A549 (cell line): ENCODE results near the gene RIMBP2. TPM values are rescaled to one million over a fixed set of nuclear protein-coding genes. Genes with fewer than 3 reads are reported as not detected.

Experiments used
- ATAC-seq, 2 experiments: fragments of 200-7000 bp in 1 of 2; fragments of >200 bp in 1 of 2; cut with Nextera tagmentation in 1 of 2; cut with Tn5 transposase in 1 of 2; 3 replicates each; pipeline versions ENCODE4 v1.8.0 to v1.9.1; 2018 to 2020; ENCODE audit warnings: mild to moderate bottlenecking in 1 of 2, moderate library complexity in 1 of 2
- CTCF ChIA-PET: fragments of 300-600 bp; sonication (Branson Sonifier 250); formaldehyde crosslinking; extraction: SDS; loops from one replicate; lab custom pipeline; 2021; ENCODE audit warnings: antibody characterized with exemption, inconsistent platforms; lab: Yijun Ruan, JAX
- POLR2A ChIA-PET: fragments of 350-600 bp; formaldehyde crosslinking; extraction: SDS; loops from one replicate; lab custom pipeline; 2021; ENCODE audit warnings: antibody characterized with exemption, inconsistent platforms; lab: Yijun Ruan, JAX
- DNase-seq, 2 experiments: peaks; one replicate each; pipeline versions ENCODE4 v3.0.0 to v3.0.0-alpha.2; 2011 to 2016; ENCODE audit warnings: low read depth in 1 of 2, low spot score in 1 of 2
- FAIRE-seq: peaks from 2 replicates; lab custom pipeline; 2011; peaks lifted over from hg19 to GRCh38; lab: Jason Lieb, UNC
- H3K27ac ChIP-seq, 2 experiments: fragments of >200 bp; sonication (Bioruptor Twin); formaldehyde crosslinking; 3 replicates each; pipeline ENCODE4 v1.5.1; 2016 to 2017
- H3K4me1 ChIP-seq: fragments of >200 bp; sonication (Bioruptor Twin); formaldehyde crosslinking; 3 replicates; pipeline ENCODE4 v1.6.1; 2016
- H3K4me2 ChIP-seq: fragments of >200 bp; sonication (Bioruptor Twin); formaldehyde crosslinking; 3 replicates; pipeline ENCODE4 v1.6.1; 2016
- H3K4me3 ChIP-seq: fragments of >200 bp; sonication (Bioruptor Twin); formaldehyde crosslinking; 3 replicates; pipeline ENCODE4 v1.5.1; 2016
- H3K9me3 ChIP-seq: fragments of >200 bp; sonication (Bioruptor Twin); formaldehyde crosslinking; 3 replicates; pipeline ENCODE4 v1.6.1; 2016
- BHLHE40 ChIP-seq: IDR thresholded peaks from 2 replicates; pipeline ENCODE4 v1.6.1; 2012; ENCODE audit warnings: low read depth, low read length, inconsistent platforms
- CEBPB ChIP-seq, 2 experiments: fragments of >200 bp in 1 of 2; sonication (Bioruptor Twin) in 1 of 2; formaldehyde crosslinking in 1 of 2; IDR thresholded peaks; 2 replicates each; pipeline ENCODE4 v1.6.1; 2012 to 2016
- CHD2 ChIP-seq: fragments of 150-350 bp; IDR thresholded peaks from 2 replicates; pipeline ENCODE4 v1.6.1; 2014; ENCODE audit warnings: low read length; ENCODE audit not compliant: partially characterized antibody
- EP300 ChIP-seq, 2 experiments: fragments of >200 bp; sonication (Bioruptor Twin); formaldehyde crosslinking; IDR thresholded peaks; 2 replicates in 1 of 2; 3 replicates in 1 of 2; pipeline ENCODE4 v1.6.1; 2016 to 2017
- FOSL2 ChIP-seq, 2 experiments: fragments of 450-650 bp in 1 of 2; fragments of >200 bp in 1 of 2; sonication (Bioruptor Twin) in 1 of 2; formaldehyde crosslinking; IDR thresholded peaks; 2 replicates each; pipeline versions ENCODE4 v1.5.0 to v1.6.1; 2016 to 2020; ENCODE audit warnings: mild to moderate bottlenecking in 1 of 2, moderate library complexity in 1 of 2
- HES2 ChIP-seq: fragments of >200 bp; sonication (Bioruptor Twin); formaldehyde crosslinking; IDR thresholded peaks from 2 replicates; pipeline ENCODE4 v1.6.1; 2016
- HMGXB4 ChIP-seq: fragments of 250-450 bp; sonication (Bioruptor Pico); IDR thresholded peaks from 2 replicates; pipeline ENCODE4 v1.5.0; 2021; ENCODE audit warnings: mild to moderate bottlenecking, moderate library complexity, borderline replicate concordance
- HOXA7 ChIP-seq: fragments of 250-450 bp; sonication (Bioruptor Pico); IDR thresholded peaks from 2 replicates; pipeline ENCODE4 v1.5.0; 2020; ENCODE audit warnings: mild to moderate bottlenecking, moderate library complexity
- KDM5A ChIP-seq: fragments of 200-600 bp; sonication (generic); IDR thresholded peaks from 2 replicates; pipeline ENCODE4 v1.6.1; 2016; ENCODE audit warnings: antibody characterized with exemption, mild to moderate bottlenecking
- MAFK ChIP-seq: fragments of 450-650 bp; IDR thresholded peaks from 2 replicates; pipeline ENCODE4 v1.6.1; 2014; ENCODE audit not compliant: partially characterized antibody
- NFE2L2 ChIP-seq: fragments of 150-350 bp; conservative IDR thresholded peaks from 2 replicates; pipeline ENCODE4 v1.6.1; 2014; ENCODE audit warnings: low read length
- PBX3 ChIP-seq: IDR thresholded peaks from 2 replicates; pipeline ENCODE4 v1.6.1; 2012
- POLR2AphosphoS2 ChIP-seq: conservative IDR thresholded peaks from 2 replicates; pipeline ENCODE4 v1.6.1; 2012; ENCODE audit warnings: low read length, improper control_type of control experiment, inconsistent platforms
- RARB ChIP-seq: fragments of 250-450 bp; sonication (Bioruptor Pico); IDR thresholded peaks from 2 replicates; pipeline ENCODE4 v1.8.0; 2021; ENCODE audit warnings: mild to moderate bottlenecking, moderate library complexity
- RCOR1 ChIP-seq: fragments of 150-350 bp; IDR thresholded peaks from 2 replicates; pipeline ENCODE4 v1.6.1; 2014; ENCODE audit warnings: antibody characterized with exemption, low read length, low read depth
- RFX5 ChIP-seq: fragments of 450-650 bp; IDR thresholded peaks from 2 replicates; pipeline ENCODE4 v1.7.1; 2014; ENCODE audit warnings: antibody characterized with exemption, mild to moderate bottlenecking, moderate library complexity
- RNF2 ChIP-seq: fragments of 200-600 bp; sonication (generic); IDR thresholded peaks from 2 replicates; pipeline ENCODE4 v1.6.1; 2016; ENCODE audit warnings: low read depth, mild to moderate bottlenecking, antibody characterized with exemption, moderate library complexity, borderline replicate concordance
- ZNF302 ChIP-seq: fragments of 250-450 bp; sonication (Bioruptor Pico); IDR thresholded peaks from 2 replicates; pipeline ENCODE4 v1.9.0; 2021; ENCODE audit warnings: inconsistent platforms, mild to moderate bottlenecking, moderate library complexity
- ZSCAN20 ChIP-seq: fragments of 250-450 bp; sonication (Bioruptor Pico); IDR thresholded peaks from 2 replicates; pipeline ENCODE4 v1.8.0; 2022; ENCODE audit warnings: mild to moderate bottlenecking, moderate library complexity
- WGBS: methylation state at CpG from one replicate; pipeline ENCODE4 v1.1.6; 2017; ENCODE audit errors: missing lambda C conversion rate; 5-methylcytosine and 5-hydroxymethylcytosine counted together
- polyA plus RNA-seq, 4 experiments: library from polyadenylated mRNA; depleted of rRNA in 3 of 4; stranded (reverse); fragments of >200 nt; fragmentation: RNase III in 1 of 4; extraction: RNeasy Plus Mini Kit Qiagen cat#74134 plus additional on column Dnase treatment in 1 of 4; gene quantifications; 2 replicates in 3 of 4; 3 replicates in 1 of 4; pipeline ENCODE4 v1.2.3, GENCODE V29; 2011 to 2017
- TF ChIP-seq, protein P1 (sequence below): IDR thresholded peaks from 2 replicates; pipeline ENCODE4 v1.6.1; 2012
- TF ChIP-seq, protein P2 (sequence below): IDR thresholded peaks from 2 replicates; pipeline ENCODE4 v1.6.1; 2012; ENCODE audit warnings: low read depth, borderline replicate concordance
- TF ChIP-seq, protein P3 (sequence below): fragments of 200-600 bp; sonication (generic); IDR thresholded peaks from 2 replicates; pipeline ENCODE4 v1.6.1; 2016; ENCODE audit warnings: antibody characterized with exemption, mild to moderate bottlenecking, moderate library complexity

RIMBP2 gene
- polyA plus RNA-seq, 2 of the 4 experiments (the other 2 are of a cell fraction): not detected

GRCh38 chr12:130621696-130622298, 94.3 kb downstream of the RIMBP2 start:
- 46% methylated on average over 13 of the region's 13 CpGs for WGBS
- POLR2A ChIA-PET: no interaction called here
- H3K9me3 ChIP-seq: no peaks in the 10 kb centered on the region
- TF ChIP-seq FOSL2 (IDR thresholded peaks at IDR 0.05) (no peak), FOSL2 (CRISPR knock-in tag; IDR thresholded peaks at IDR 0.05) (no peak), RNF2 (no peak), CHD2 (no peak), RFX5 (no peak), RCOR1 (no peak), NFE2L2 (no peak), HES2 (no peak), ZSCAN20 (CRISPR knock-in tag) (no peak), CEBPB (IDR thresholded peaks at IDR 0.05) (no peak), KDM5A (no peak), POLR2AphosphoS2 (no peak), PBX3 (no peak), HMGXB4 (CRISPR knock-in tag) (no peak), HOXA7 (CRISPR knock-in tag) (no peak)
- TF ChIP-seq, protein P1, sequence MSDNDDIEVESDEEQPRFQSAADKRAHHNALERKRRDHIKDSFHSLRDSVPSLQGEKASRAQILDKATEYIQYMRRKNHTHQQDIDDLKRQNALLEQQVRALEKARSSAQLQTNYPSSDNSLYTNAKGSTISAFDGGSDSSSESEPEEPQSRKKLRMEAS: no peak
- TF ChIP-seq, protein P2, sequence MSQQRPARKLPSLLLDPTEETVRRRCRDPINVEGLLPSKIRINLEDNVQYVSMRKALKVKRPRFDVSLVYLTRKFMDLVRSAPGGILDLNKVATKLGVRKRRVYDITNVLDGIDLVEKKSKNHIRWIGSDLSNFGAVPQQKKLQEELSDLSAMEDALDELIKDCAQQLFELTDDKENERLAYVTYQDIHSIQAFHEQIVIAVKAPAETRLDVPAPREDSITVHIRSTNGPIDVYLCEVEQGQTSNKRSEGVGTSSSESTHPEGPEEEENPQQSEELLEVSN: no peak
- no peaks in the 10 kb centered on the region for H3K4me1 ChIP-seq
- FAIRE-seq: no peak
- DNase-seq: no peak
- H3K4me3 ChIP-seq: no peak overlapping the region
- no peak for ATAC-seq
- H3K4me2 ChIP-seq: no peak overlapping the region
- H3K27ac ChIP-seq: no peak overlapping the region
- CTCF ChIA-PET: interaction anchor here (0.6 kb wide), 1 partner anchor 8 kb away, joined by 4 read pairs; no protein-coding TSS in a partner anchor

DNA sequence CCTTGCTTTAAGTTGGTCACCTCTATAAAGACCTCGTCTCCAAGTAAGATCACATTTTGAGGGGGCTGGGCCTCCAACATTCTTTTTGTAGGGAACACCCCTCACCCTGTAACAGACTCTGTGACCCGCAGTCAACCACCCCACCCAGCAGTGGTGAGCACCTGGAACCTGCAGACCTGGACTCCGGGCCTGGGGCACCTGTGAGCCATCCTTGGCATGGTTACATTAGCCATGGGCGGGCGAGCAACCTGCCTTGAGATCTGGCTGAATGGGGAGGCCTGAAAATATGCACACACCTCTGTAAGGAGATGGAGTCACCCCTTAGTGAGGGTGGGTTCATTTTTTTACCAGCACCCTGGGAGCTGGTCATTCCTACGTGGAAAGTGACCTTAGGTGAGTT, 95.3 kb downstream of the RIMBP2 start:
- POLR2A ChIA-PET: no interaction called here
- FAIRE-seq: no peak

More for the DNA sequence above, 95.3 kb downstream of the RIMBP2 start:
- Histone ChIP-seq H3K4me1 (no peaks in the 10 kb centered on the region), H3K4me3 (no peak overlapping the region), H3K9me3 (no peaks in the 10 kb centered on the region), H3K27ac (no peak overlapping the region), H3K4me2 (no peak overlapping the region)
- DNase-seq (no peak), ATAC-seq (no peak)
- 22% methylated on average over 4 of the region's 6 CpGs for WGBS
- CTCF ChIA-PET: no interaction called here
- TF ChIP-seq, protein P3, sequence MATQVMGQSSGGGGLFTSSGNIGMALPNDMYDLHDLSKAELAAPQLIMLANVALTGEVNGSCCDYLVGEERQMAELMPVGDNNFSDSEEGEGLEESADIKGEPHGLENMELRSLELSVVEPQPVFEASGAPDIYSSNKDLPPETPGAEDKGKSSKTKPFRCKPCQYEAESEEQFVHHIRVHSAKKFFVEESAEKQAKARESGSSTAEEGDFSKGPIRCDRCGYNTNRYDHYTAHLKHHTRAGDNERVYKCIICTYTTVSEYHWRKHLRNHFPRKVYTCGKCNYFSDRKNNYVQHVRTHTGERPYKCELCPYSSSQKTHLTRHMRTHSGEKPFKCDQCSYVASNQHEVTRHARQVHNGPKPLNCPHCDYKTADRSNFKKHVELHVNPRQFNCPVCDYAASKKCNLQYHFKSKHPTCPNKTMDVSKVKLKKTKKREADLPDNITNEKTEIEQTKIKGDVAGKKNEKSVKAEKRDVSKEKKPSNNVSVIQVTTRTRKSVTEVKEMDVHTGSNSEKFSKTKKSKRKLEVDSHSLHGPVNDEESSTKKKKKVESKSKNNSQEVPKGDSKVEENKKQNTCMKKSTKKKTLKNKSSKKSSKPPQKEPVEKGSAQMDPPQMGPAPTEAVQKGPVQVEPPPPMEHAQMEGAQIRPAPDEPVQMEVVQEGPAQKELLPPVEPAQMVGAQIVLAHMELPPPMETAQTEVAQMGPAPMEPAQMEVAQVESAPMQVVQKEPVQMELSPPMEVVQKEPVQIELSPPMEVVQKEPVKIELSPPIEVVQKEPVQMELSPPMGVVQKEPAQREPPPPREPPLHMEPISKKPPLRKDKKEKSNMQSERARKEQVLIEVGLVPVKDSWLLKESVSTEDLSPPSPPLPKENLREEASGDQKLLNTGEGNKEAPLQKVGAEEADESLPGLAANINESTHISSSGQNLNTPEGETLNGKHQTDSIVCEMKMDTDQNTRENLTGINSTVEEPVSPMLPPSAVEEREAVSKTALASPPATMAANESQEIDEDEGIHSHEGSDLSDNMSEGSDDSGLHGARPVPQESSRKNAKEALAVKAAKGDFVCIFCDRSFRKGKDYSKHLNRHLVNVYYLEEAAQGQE: no peak
- no peak for TF ChIP-seq RARB (CRISPR knock-in tag)
- TF ChIP-seq HOXA7 (CRISPR knock-in tag): no peak
- no peak for TF ChIP-seq CEBPB (IDR thresholded peaks at IDR 0.05)
- TF ChIP-seq MAFK: no peak
- no peak for TF ChIP-seq BHLHE40
- no peak for TF ChIP-seq EP300 (IDR thresholded peaks at IDR 0.05)
- TF ChIP-seq ZNF302 (CRISPR knock-in tag): no peak
